ENCODE measurements around the gene FXYD7.

The FXYD7 gene

GRCh38 chr19:35130761-35131720 lies 12.0 kb upstream of the FXYD7 start:
- H3K4me3 ChIP-seq (ENCODE audit: low read length), result no peak overlapping the region

GRCh38 chr19:35132254-35132653 lies 10.8 kb upstream of the FXYD7 start:
- Histone ChIP-seq H3K4me3 (ENCODE audit: low read length) (no peak overlapping the region), H3K36me3 (ENCODE audit: insufficient read depth, low read length) (no peaks in the 10 kb centered on the region), H3K27ac (ENCODE audit: low read depth, low read length) (no peak overlapping the region), H3K4me1 (ENCODE audit: insufficient read depth, low read length) (peaks cover 3% of the 10 kb centered on the region; the same call in 1 of the 2 replicates), H3K27me3 (ENCODE audit: insufficient read depth, low read length) (no peaks in the 10 kb centered on the region), H3K9ac (ENCODE audit: low read depth, low read length) (no peak overlapping the region), H3K9me3 (ENCODE audit: insufficient read depth, low read depth, low read length) (no peaks in the 10 kb centered on the region)

More at GRCh38 chr19:35130761-35131720, 12.0 kb upstream of the FXYD7 start:
- no peaks in the 10 kb centered on the region for H3K36me3 ChIP-seq (ENCODE audit: insufficient read depth, low read length)
- H3K9me3 ChIP-seq (ENCODE audit: insufficient read depth, low read depth, low read length), result no peaks in the 10 kb centered on the region
- H3K9ac ChIP-seq (ENCODE audit: low read depth, low read length), result no peak overlapping the region
- 90% methylated on average over 31 of the region's 31 CpGs for WGBS
- peaks cover 3% of the 10 kb centered on the region; the same call in 1 of the 2 replicates for H3K4me1 ChIP-seq (ENCODE audit: insufficient read depth, low read length)
- no peak overlapping the region for H3K27ac ChIP-seq (ENCODE audit: low read depth, low read length)
- H3K27me3 ChIP-seq (ENCODE audit: insufficient read depth, low read length), result no peaks in the 10 kb centered on the region

- Histone ChIP-seq H3K9ac (ENCODE audit: low read depth, low read length) (no peak overlapping the region), H3K4me3 (ENCODE audit: low read length) (no peak overlapping the region), H3K9me3 (ENCODE audit: insufficient read depth, low read depth, low read length) (no peaks in the 10 kb centered on the region), H3K4me1 (ENCODE audit: insufficient read depth, low read length) (peaks cover 3% of the 10 kb centered on the region; the same call in 1 of the 2 replicates), H3K36me3 (ENCODE audit: insufficient read depth, low read length) (no peaks in the 10 kb centered on the region), H3K27me3 (ENCODE audit: insufficient read depth, low read length) (no peaks in the 10 kb centered on the region), H3K27ac (ENCODE audit: low read depth, low read length) (no peak overlapping the region)
- WGBS, result 90% methylated on average over 11 of the region's 11 CpGs
These were observed 9.2 kb upstream of the FXYD7 start for GRCh38 chr19:35133826-35134225.

- 42% methylated on average over 9 of the region's 15 CpGs for WGBS
These were observed 8.3 kb upstream of the FXYD7 start, which contains the start of gene LGI4 for GRCh38 chr19:35134601-35135242. LGI4 (minus strand) TSS chr19:35135059; CDS start chr19:35134680, 379 bp downstream.

GRCh38 chr19:35135389-35135909 lies 7.6 kb upstream of the FXYD7 start:
- 0% methylated on average over 5 of the region's 7 CpGs for WGBS
- Histone ChIP-seq H3K4me1 (ENCODE audit: insufficient read depth, low read length) (peaks cover 3% of the 10 kb centered on the region; the same call in 1 of the 2 replicates), H3K4me3 (ENCODE audit: low read length) (peak overlapping the region; percentile 27), H3K36me3 (ENCODE audit: insufficient read depth, low read length) (no peaks in the 10 kb centered on the region), H3K9me3 (ENCODE audit: insufficient read depth, low read depth, low read length) (no peaks in the 10 kb centered on the region), H3K27ac (ENCODE audit: low read depth, low read length) (no peak overlapping the region), H3K27me3 (ENCODE audit: insufficient read depth, low read length) (no peaks in the 10 kb centered on the region), H3K9ac (ENCODE audit: low read depth, low read length) (no peak overlapping the region)

More at GRCh38 chr19:35134601-35135242, 8.3 kb upstream of the FXYD7 start, which contains the start of gene LGI4:
- Histone ChIP-seq H3K36me3 (ENCODE audit: insufficient read depth, low read length) (no peaks in the 10 kb centered on the region), H3K9me3 (ENCODE audit: insufficient read depth, low read depth, low read length) (no peaks in the 10 kb centered on the region), H3K27ac (ENCODE audit: low read depth, low read length) (no peak within 1 kb of the TSS), H3K4me1 (ENCODE audit: insufficient read depth, low read length) (peaks cover 3% of the 10 kb centered on the region; the same call in 1 of the 2 replicates), H3K27me3 (ENCODE audit: insufficient read depth, low read length) (no peaks in the 10 kb centered on the region), H3K9ac (ENCODE audit: low read depth, low read length) (no peak within 1 kb of the TSS), H3K4me3 (ENCODE audit: low read length) (peak within 1 kb of the TSS; percentile 27)

- WGBS, result 87% methylated on average over 11 of the region's 11 CpGs
- Histone ChIP-seq H3K27me3 (ENCODE audit: insufficient read depth, low read length) (no peaks in the 10 kb centered on the region), H3K4me1 (ENCODE audit: insufficient read depth, low read length) (peaks cover 3% of the 10 kb centered on the region; the same call in 1 of the 2 replicates), H3K4me3 (ENCODE audit: low read length) (no peak overlapping the region), H3K27ac (ENCODE audit: low read depth, low read length) (no peak overlapping the region), H3K9me3 (ENCODE audit: insufficient read depth, low read depth, low read length) (no peaks in the 10 kb centered on the region), H3K9ac (ENCODE audit: low read depth, low read length) (no peak overlapping the region), H3K36me3 (ENCODE audit: insufficient read depth, low read length) (no peaks in the 10 kb centered on the region)
These were observed 6.8 kb upstream of the FXYD7 start for GRCh38 chr19:35136231-35136630.

- H3K9ac ChIP-seq (ENCODE audit: low read depth, low read length), result no peak overlapping the region
- peaks cover 3% of the 10 kb centered on the region; the same call in 1 of the 2 replicates for H3K4me1 ChIP-seq (ENCODE audit: insufficient read depth, low read length)
- WGBS, result 91% methylated on average over 9 of the region's 9 CpGs
- no peaks in the 10 kb centered on the region for H3K9me3 ChIP-seq (ENCODE audit: insufficient read depth, low read depth, low read length)
- peaks cover 8% of the 10 kb centered on the region for H3K27me3 ChIP-seq (ENCODE audit: insufficient read depth, low read length)
- H3K27ac ChIP-seq (ENCODE audit: low read depth, low read length), result no peak overlapping the region
- no peak overlapping the region for H3K4me3 ChIP-seq (ENCODE audit: low read length)
- H3K36me3 ChIP-seq (ENCODE audit: insufficient read depth, low read length), result no peaks in the 10 kb centered on the region
These were observed 5.9 kb upstream of the FXYD7 start for GRCh38 chr19:35136977-35137702.

GRCh38 chr19:35138305-35138892 lies 4.7 kb upstream of the FXYD7 start, which contains the start of gene FXYD1:
FXYD1 (plus strand) TSS chr19:35138824; CDS start chr19:35140080, 1,256 bp downstream.
- Histone ChIP-seq H3K9ac (ENCODE audit: low read depth, low read length) (no peak within 1 kb of the TSS), H3K4me3 (ENCODE audit: low read length) (no peak within 1 kb of the TSS), H3K9me3 (ENCODE audit: insufficient read depth, low read depth, low read length) (no peaks in the 10 kb centered on the region), H3K27me3 (ENCODE audit: insufficient read depth, low read length) (peaks cover 17% of the 10 kb centered on the region), H3K4me1 (ENCODE audit: insufficient read depth, low read length) (peaks cover 3% of the 10 kb centered on the region; the same call in 1 of the 2 replicates), H3K27ac (ENCODE audit: low read depth, low read length) (no peak within 1 kb of the TSS), H3K36me3 (ENCODE audit: insufficient read depth, low read length) (no peaks in the 10 kb centered on the region)
- WGBS, result 78% methylated on average over 16 of the region's 18 CpGs

- Histone ChIP-seq H3K27me3 (ENCODE audit: insufficient read depth, low read length) (peaks cover 35% of the 10 kb centered on the region), H3K36me3 (ENCODE audit: insufficient read depth, low read length) (no peaks in the 10 kb centered on the region), H3K9me3 (ENCODE audit: insufficient read depth, low read depth, low read length) (no peaks in the 10 kb centered on the region), H3K4me3 (ENCODE audit: low read length) (no peak overlapping the region), H3K9ac (ENCODE audit: low read depth, low read length) (no peak overlapping the region), H3K4me1 (ENCODE audit: insufficient read depth, low read length) (peaks cover 6% of the 10 kb centered on the region; the same call in 1 of the 2 replicates), H3K27ac (ENCODE audit: low read depth, low read length) (no peak overlapping the region)
- whole genome bisulfite sequencing, result 79% methylated on average over 12 of the region's 12 CpGs
These were observed 2.7 kb upstream of the FXYD7 start for GRCh38 chr19:35140207-35140961.
